Left colon (tissue), 2 donors: ENCODE data around the gene TXNDC2. TPM values are rescaled to one million over a fixed set of nuclear protein-coding genes. Genes with fewer than 3 reads are reported as not detected.

Experiments used
- ATAC-seq: fragments of 200-7000 bp; cut with Tn5 transposase; one replicate; pipeline ENCODE4 v1.9.1; 2020; ENCODE audit warnings: mild to moderate bottlenecking, moderate library complexity
- DNase-seq, 2 donors: peaks; one replicate each; pipeline ENCODE4 v3.0.0-alpha.2; 2020
- intact Hi-C, 2 donors: fragments of 100-400 bp; cut with DNase I in 1 of 2; cut with micrococcal nuclease in 1 of 2; formaldehyde crosslinking; loops; one replicate each; pipeline versions ENCODE4 v1.11.2 to v1.14.0; 2022; cut with DNase I, micrococcal nuclease
- total RNA-seq, 2 donors: library from RNA; stranded (reverse); fragmentation: NEBNext Ultra II Directional; extraction: Animal tissue kit (Norgen Biotek cat#: 25700); gene quantifications; one replicate each; pipeline ENCODE4 v1.2.1, GENCODE V29; 2021
- donor health status: DM: no; HTN: no; CAD: no.
- donor health status: DM: yes; HTN: yes; CAD: no.

TXNDC2 gene
- total RNA-seq, 2 donors from 2014 or later, result not detected

DNA sequence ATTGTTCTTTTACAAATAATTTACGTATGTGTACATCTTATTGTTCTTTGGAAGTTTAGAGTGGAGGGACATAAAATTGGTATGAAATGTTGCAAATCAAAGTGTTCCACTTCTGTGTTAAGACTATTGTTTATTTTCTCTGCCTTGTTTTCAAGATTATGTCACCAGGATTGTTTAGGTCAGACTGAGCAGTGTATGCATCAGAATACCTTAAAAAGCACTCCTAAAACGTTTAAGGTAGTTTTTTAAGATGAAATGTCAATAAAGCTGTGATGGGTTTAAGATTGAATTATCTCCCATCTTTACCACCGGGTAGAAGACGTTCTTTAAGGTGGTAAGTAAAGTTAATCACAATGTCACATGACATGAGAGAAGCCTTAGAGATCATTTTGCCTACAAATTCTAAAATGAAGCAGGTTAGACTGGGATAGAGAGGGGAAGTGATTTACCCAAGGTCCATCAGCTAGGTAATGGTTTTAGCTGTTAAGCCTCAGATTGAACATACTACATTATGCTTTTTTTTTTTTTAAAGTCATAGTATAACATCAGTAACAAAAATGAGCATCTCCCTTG lies 38.7 kb downstream of the TXNDC2 start:
- DNase-seq, result no peak
- intact Hi-C loops, result no loop called here
- no peak for ATAC-seq

DNA sequence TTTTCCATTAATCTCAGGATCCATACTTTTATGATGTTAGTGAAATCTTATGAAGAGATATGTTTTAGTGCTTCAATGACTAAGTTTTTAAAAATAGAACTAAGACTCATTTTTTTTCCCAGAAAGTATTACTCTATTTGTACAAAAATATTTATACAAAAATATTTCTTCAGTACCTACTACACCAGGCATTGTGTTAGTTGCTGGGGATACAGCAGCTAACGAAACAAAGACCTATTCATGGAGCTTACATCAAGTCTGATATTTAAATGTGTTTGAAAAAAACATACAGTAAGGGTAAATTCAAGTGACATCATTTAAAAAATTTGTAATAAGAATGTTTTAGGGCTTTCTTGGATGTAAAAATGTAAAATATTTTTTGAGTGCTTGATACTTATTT lies 39.6 kb downstream of the TXNDC2 start:
- ATAC-seq (no peak), DNase-seq (no peak)
- intact Hi-C loops, result no loop called here

DNA sequence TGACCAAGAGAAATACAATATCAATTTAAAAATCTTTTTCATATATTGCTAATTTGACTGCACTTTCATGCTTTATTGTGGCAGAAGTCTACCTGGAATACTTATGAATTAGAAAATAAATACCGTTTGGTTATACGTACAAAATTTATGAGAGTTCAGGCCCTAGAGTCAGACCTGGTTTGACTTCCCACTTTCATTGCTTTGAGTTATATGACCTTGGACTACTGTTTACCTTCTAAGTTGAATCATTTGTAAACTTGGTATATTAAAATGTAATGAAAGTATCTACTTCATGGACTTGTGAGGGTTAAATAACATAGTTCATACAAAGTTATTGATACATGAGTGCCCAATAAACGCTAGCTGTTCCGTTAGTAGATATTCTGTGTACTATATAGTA lies 40.0 kb downstream of the TXNDC2 start:
- ATAC-seq (peak; percentile 56), DNase-seq (no peak)
- intact Hi-C loops, result no loop called here

DNA sequence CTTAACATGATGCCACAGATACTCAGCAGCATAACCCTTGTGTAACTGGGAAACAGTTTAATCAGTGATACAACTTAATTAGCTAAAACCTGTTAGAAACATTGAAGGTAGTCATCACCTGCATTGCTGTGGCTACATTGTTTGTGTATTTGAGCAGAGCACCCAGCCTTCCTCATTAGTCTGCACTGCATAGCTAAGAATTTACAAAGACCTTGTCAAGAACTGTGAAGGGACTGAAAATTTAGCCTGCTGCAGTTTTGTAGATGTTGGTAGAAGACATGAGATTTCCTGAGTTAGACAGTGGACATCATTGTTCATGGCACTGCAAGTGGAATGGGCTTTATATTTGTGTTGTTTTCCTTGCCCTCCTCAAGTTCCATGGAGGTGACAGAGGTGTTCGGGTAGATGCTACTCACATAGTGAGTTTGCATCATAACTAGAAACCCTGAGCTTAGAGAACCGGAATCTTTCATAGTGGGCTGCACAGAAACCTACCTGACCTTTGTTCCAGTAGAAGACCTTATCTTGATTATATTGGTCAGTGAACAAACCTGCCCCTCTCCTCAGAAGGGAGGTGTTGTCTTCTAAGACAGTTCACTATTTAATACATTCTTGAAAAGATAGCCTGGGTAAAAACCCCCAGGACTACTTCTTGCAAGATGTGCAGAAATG lies 40.6 kb downstream of the TXNDC2 start:
- no peak for DNase-seq
- peak; percentile 30 for ATAC-seq
- intact Hi-C loops, result no loop called here

DNA sequence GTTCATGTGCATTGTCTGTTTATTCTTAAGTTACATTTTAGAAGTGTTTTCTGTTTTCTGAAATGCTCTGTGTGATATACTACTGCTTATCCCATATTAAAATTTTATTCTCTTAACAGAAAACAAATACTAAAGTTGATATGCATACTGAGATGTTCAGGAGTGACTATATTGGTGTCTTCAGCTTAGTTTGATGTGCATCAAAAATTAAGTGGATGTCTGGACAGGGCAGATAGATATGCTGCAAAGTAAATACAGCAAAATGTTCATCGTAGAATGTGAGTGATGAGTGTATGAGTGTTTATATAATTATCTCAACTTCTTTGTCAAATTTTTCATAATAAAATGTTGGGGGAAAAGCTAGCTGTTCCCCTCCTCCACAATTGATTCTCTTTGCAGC lies 41.2 kb downstream of the TXNDC2 start:
- DNase-seq, result no peak
- intact Hi-C loops, result no loop called here
- ATAC-seq, result no peak

DNA sequence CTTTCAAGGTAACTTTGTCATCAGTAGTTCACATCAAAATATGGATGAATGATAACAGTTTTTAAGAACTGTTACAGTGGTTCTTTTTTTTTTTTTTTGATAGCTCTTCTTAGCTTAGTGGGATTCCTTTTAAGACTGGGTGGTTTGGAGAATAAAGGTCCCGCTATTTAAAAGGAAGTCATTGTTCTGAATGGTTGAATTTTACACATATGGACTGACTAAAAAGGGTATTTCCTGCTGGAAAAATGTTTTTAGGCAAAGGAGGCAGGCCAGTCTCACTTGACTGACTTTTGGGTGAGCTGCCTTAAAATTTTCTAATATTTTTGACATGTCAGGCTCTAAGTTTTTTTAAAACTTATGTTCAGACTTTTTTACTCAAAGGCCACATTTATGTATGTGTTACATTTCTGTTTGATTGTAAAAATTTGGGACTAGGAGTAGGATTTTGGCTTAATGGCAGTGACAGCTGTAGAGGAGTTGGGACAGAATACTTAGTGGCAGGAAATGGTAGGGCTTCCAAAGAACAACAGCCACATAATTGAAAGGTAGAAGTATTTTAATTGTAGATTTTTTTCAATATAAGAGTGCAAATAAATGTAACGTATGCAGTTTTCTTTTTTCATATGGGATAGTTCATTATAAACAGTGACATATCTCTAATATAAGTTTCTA lies 41.8 kb downstream of the TXNDC2 start:
- no peak for DNase-seq
- intact Hi-C loops, result no loop called here
- ATAC-seq, result no peak

DNA sequence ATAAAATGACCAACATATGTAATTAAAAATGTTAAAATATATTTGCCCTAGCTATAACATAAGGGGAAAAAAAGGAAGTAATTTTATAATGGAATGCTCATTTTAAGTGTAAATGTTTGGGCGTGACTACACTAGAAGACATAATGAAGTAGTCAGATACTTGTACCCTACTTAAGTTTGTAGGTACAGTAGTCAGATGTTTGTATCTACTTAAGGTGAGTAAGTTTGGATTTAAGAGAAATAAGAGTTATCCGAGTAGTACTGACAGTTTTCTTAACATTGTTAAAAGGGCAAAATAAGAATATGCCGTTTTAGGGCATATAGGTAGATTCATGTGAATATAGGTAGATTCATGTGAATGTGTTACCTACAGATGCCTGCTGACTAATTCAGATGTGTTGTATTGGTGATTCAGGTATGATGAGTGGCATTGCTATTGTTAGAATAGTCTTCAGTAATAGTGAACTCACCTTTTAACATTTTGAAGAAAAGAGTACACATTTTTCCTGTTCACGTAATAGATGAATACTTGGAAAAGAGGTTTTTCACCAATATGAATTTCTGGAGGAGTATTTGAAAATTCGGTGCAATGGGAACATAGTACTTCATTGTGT lies 43.0 kb downstream of the TXNDC2 start:
- ATAC-seq, result no peak
- intact Hi-C loops, result no loop called here
- no peak for DNase-seq

DNA sequence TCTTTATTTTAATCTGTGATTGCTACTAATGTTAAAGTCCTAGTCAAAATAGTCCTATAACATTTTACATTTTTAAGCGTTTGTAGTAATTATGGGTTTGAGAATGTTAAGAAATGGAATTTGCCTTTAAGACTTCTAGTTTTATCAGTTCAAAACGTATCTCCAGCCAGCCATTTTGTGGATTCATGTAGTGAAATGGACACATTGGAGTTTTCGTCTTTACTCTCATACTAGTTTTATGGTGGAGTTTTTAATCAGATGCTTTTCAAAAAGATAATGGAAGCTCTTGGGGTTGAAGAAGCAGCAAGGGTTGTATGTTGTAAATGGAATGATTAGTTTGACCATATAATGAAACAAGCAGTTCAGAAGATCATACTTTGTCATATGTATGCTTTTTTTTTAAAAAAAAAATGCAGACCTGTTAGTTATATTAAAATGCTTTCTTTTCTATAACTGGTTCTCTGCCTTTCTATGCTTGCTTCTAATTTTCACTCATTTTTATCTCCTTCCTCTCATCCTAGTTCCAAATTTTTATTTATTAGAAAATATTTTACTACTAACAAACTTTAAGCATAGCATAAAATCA lies 44.6 kb downstream of the TXNDC2 start:
- no peak for DNase-seq
- no peak for ATAC-seq

DNA sequence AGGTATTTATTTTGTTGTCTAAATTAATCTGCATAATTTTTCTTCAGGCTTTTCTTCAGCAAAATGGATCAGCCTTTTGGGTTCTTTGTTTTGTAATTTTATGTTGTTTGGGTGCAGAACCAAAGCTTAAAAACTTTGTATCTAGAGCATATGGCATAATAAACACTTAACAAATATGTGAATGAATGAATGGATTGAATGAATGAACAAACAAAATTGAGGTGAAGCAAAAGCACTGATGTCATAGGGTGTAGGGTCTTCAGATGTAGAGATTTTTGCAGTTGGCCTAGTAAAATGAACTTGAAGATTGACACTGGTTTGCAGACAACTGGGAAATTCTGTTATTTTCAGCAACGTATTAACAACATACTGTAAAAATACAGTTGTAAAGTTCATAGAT lies 45.4 kb downstream of the TXNDC2 start:
- DNase-seq (no peak), ATAC-seq (no peak)
- intact Hi-C loops, result no loop called here

More for the DNA sequence above, 44.6 kb downstream of the TXNDC2 start:
- intact Hi-C loops, result no loop called here

DNA sequence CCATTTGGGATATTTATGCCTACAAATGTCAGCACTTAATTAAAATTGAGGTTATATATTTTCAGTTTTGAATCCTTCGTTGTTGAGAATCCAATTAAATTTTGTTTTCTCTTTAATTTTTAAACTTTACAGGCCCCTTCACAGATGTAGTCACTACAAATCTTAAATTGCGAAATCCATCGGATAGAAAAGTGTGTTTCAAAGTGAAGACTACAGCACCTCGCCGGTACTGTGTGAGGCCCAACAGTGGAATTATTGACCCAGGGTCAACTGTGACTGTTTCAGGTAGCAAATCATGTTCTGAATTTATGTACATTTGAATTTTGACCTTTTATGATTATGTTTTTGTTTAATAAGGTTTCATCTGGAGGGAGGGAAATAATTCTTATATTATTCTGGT lies 45.9 kb downstream of the TXNDC2 start:
- intact Hi-C loops, result no loop called here
- ATAC-seq (no peak), DNase-seq (no peak)

DNA sequence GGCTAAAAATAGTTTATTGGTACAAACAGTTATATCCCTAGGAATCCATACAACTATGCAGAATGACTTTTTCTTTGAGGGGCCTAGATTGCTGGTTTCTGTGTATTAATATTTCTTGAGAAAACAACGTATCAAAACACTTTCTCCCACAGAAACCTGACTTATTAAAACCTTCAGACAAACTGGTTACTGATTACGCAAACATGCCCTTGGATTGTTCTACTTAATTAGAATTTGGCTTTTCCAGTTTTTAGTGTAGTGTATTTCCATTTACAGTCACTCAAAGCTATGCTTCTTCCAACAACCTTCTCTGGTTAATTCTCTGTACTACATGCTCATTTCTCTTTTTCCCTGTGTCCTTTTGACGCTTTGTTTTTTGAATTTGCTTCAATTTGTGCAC lies 48.1 kb downstream of the TXNDC2 start:
- ATAC-seq, result no peak
- no peak for DNase-seq
- intact Hi-C loops, result no loop called here

DNA sequence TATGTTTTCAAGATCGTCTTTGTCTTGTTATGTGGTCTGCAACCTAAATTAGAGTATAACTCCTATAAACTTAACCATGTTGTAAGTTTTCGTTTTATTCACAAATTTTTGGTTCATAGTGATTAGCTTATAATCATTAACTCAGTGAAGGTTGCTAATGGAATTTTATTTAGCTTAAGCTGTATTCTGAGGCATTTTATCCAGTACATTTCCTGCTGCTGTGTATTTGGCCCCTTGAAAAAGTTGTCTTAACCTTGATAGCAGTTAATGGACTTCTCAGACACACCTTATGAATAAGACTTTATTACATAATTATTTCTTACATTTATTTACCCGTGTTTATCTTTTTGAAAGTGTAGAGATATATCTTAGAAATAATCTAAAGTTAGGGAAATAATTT lies 48.5 kb downstream of the TXNDC2 start:
- ATAC-seq, result no peak
- intact Hi-C loops, result no loop called here
- no peak for DNase-seq

Other genes starting within 250 kb of the TXNDC2 start
- 10 to 100 TPM in 1 of 2 donors, 1 to 10 TPM in 1; 6.0 to 16.6 TPM for gene RAB31, start 177.7 kb upstream of the TXNDC2 start, total RNA-seq
- 100 to 1,000 TPM; 242 to 274 TPM for gene VAPA, start 28.0 kb downstream of the TXNDC2 start, total RNA-seq